DND-41 (cell line): ENCODE results near the gene UVRAG.

Source experiments
- ATAC-seq: fragments of 200-7000 bp; cut with Tn5 transposase; 3 replicates; pipeline ENCODE4 v1.9.1; 2021; ENCODE audit warnings: low read depth; ENCODE audit not compliant: insufficient read depth
- DNase-seq: peaks from one replicate; pipeline ENCODE4 v3.0.0-alpha.2; 2020
- H2AFZ ChIP-seq: 2 replicates; pipeline ENCODE4 v1.6.0; 2012; ENCODE audit warnings: low read depth, low read length
- H3K27ac ChIP-seq: 2 replicates; pipeline ENCODE4 v1.5.1; 2012; ENCODE audit warnings: low read length, inconsistent platforms
- H3K27me3 ChIP-seq: fragments of 200-600 bp; sonication (generic); 2 replicates; pipeline ENCODE4 v1.6.0; 2012; ENCODE audit warnings: low read length, mild to moderate bottlenecking, inconsistent platforms; ENCODE audit not compliant: insufficient read depth, poor library complexity
- H3K36me3 ChIP-seq: 2 replicates; pipeline ENCODE4 v1.5.1; 2012; ENCODE audit warnings: low read length, inconsistent platforms; ENCODE audit not compliant: insufficient read depth
- H3K4me1 ChIP-seq: 2 replicates; pipeline ENCODE4 v1.5.1; 2012; ENCODE audit warnings: mild to moderate bottlenecking, low read length; ENCODE audit not compliant: insufficient read depth
- H3K4me2 ChIP-seq: 2 replicates; pipeline ENCODE4 v1.6.0; 2012; ENCODE audit warnings: mild to moderate bottlenecking, moderate library complexity, low read length, inconsistent platforms; ENCODE audit not compliant: insufficient read depth
- H3K4me3 ChIP-seq, 2 experiments: fragments of 200-600 bp in 1 of 2; shearing (Covaris generic) in 1 of 2; 2 replicates each; pipeline ENCODE4 v1.5.1; 2012 to 2016; ENCODE audit warnings: inconsistent platforms in 2 of 2, low read length in 2 of 2, mild to moderate bottlenecking in 2 of 2, low read depth in 1 of 2, moderate library complexity in 1 of 2
- H3K79me2 ChIP-seq: 2 replicates; pipeline ENCODE4 v1.6.0; 2012; ENCODE audit warnings: low read length, inconsistent platforms; ENCODE audit not compliant: insufficient read depth
- H3K9ac ChIP-seq: 2 replicates; pipeline ENCODE4 v1.6.0; 2012; ENCODE audit warnings: low read depth, mild to moderate bottlenecking, inconsistent platforms, low read length, moderate library complexity
- H3K9me3 ChIP-seq: 2 replicates; pipeline ENCODE4 v1.5.1; 2012; ENCODE audit warnings: low read length, moderate library complexity, mild to moderate bottlenecking, inconsistent platforms; ENCODE audit not compliant: insufficient read depth, severe bottlenecking
- H4K20me1 ChIP-seq: 2 replicates; pipeline ENCODE4 v1.6.0; 2012; ENCODE audit warnings: low read length; ENCODE audit not compliant: insufficient read depth
- CTCF ChIP-seq: IDR thresholded peaks from 2 replicates; pipeline ENCODE4 v1.5.1; 2012; ENCODE audit warnings: borderline replicate concordance, low read length, moderate library complexity, mild to moderate bottlenecking; ENCODE audit not compliant: poor library complexity, severe bottlenecking; ENCODE audit errors: extremely low read depth
- EZH2 ChIP-seq: IDR thresholded peaks from 3 replicates; pipeline ENCODE4 v1.6.1; 2012; ENCODE audit warnings: borderline replicate concordance, low read depth, mild to moderate bottlenecking, moderate library complexity, low read length, inconsistent platforms; ENCODE audit not compliant: severe bottlenecking

UVRAG gene

DNA sequence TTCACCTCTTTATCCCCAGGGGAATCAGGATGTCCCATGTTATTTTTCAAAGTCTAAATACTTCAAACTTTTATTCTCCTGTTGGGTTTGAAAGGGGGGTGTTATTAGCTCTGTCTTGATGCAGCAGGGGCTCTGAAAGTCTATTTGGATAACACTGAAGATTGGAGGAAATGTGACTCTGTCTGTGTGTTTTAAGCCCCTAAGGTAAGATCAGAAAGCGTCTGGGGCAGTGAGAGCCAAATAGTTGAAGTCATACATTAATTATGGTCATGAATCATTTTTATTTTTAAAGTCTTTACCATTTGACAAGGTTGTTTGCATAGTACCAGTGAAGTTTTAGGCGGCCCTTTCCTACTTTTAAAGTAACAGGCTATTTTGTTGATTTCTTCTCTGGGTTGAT lies 139.0 kb downstream of the UVRAG start:
- peaks cover 2% of the 10 kb centered on the region; the same call in 1 of the 2 replicates for H3K79me2 ChIP-seq
- H3K36me3 ChIP-seq, result no peaks in the 10 kb centered on the region
- H3K27me3 ChIP-seq, result no peaks in the 10 kb centered on the region
- H2AFZ ChIP-seq, result no peak overlapping the region
- TF ChIP-seq CTCF (no peak), EZH2 (no peak)
- no peaks in the 10 kb centered on the region for H3K4me1 ChIP-seq
- H3K4me2 ChIP-seq, result no peak overlapping the region
- no peak overlapping the region for H3K4me3 ChIP-seq
- no peak for DNase-seq
- no peak overlapping the region for H3K27ac ChIP-seq
- ATAC-seq, result no peak
- H3K9ac ChIP-seq, result no peak overlapping the region
- H4K20me1 ChIP-seq, result no peaks in the 10 kb centered on the region
- H3K9me3 ChIP-seq, result no peaks in the 10 kb centered on the region

GRCh38 chr11:75955443-75955842 lies 140.4 kb downstream of the UVRAG start:
- ATAC-seq, result no peak
- Histone ChIP-seq H4K20me1 (no peaks in the 10 kb centered on the region), H3K79me2 (no peaks in the 10 kb centered on the region; the same call in 1 of the 2 replicates), H3K9me3 (no peaks in the 10 kb centered on the region), H3K36me3 (no peaks in the 10 kb centered on the region), H3K4me3 (no peak overlapping the region), H3K4me2 (no peak overlapping the region), H2AFZ (no peak overlapping the region), H3K27me3 (no peaks in the 10 kb centered on the region), H3K27ac (no peak overlapping the region), H3K9ac (no peak overlapping the region), H3K4me1 (no peaks in the 10 kb centered on the region)
- DNase-seq, result no peak
- no peak for TF ChIP-seq CTCF
- TF ChIP-seq EZH2, result no peak

DNA sequence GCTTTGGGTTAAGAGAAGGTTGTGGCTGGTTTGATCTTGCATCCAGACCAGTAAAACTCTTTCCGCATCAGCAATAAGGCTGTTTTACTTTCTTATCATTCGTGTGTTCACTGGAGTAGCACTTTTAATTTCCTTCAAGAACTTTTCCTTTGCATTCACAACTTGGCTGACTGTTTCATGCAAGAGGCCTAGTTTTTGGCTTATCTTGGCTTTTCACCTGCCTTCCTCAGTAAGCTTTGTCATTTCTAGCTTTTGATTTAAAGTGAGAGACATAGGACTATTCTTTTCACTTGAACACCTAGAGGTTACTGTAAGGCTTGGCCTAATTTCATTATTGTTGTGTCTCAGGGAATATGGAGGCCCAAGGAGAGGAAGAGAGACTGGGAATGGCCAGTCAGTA lies 144.5 kb downstream of the UVRAG start:
- no peak overlapping the region for H3K9ac ChIP-seq
- no peak overlapping the region for H3K4me2 ChIP-seq
- H3K4me1 ChIP-seq, result no peaks in the 10 kb centered on the region
- ATAC-seq, result no peak
- peaks cover 2% of the 10 kb centered on the region; the same call in 1 of the 2 replicates for H3K36me3 ChIP-seq
- no peaks in the 10 kb centered on the region; the same call in 1 of the 2 replicates for H3K79me2 ChIP-seq
- no peaks in the 10 kb centered on the region for H3K27me3 ChIP-seq
- DNase-seq, result no peak
- no peaks in the 10 kb centered on the region for H3K9me3 ChIP-seq
- H3K27ac ChIP-seq, result no peak overlapping the region
- H4K20me1 ChIP-seq, result no peaks in the 10 kb centered on the region
- no peak for TF ChIP-seq EZH2
- no peak for TF ChIP-seq CTCF
- no peak overlapping the region for H3K4me3 ChIP-seq
- H2AFZ ChIP-seq, result no peak overlapping the region

DNA sequence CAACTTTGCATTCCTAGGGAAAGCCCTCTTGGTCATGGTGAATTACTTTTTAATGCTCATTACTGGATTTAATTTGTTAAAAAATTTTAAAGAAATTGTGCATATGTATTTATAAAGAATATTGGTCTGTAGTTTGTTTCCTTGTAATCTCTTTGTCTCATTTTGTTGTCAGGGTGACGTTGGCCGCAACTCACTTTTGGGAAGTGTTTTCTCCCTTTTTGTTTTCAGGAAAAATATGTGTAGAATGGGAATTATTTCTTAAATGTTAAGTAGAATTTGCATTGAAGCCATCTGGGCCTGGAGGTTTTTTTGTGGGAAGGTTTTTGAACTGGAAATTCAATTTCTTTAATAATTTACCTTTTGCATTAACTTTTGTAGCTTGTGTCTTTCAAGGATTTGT lies 149.1 kb downstream of the UVRAG start:
- Histone ChIP-seq H3K36me3 (peaks cover 3% of the 10 kb centered on the region; the same call in 1 of the 2 replicates), H3K27me3 (no peaks in the 10 kb centered on the region), H3K79me2 (no peaks in the 10 kb centered on the region; the same call in 1 of the 2 replicates), H3K9me3 (no peaks in the 10 kb centered on the region), H3K9ac (no peak overlapping the region), H3K4me3 (no peak overlapping the region), H3K4me2 (no peak overlapping the region), H4K20me1 (no peaks in the 10 kb centered on the region), H3K4me1 (no peaks in the 10 kb centered on the region), H2AFZ (no peak overlapping the region), H3K27ac (no peak overlapping the region)
- no peak for TF ChIP-seq CTCF
- TF ChIP-seq EZH2, result no peak
- ATAC-seq (no peak), DNase-seq (no peak)
